PFSK-1 (cell line): Measurements from ENCODE around the gene RNF121.

ENCODE experiments used
- FOXP2 ChIP-seq: optimal IDR thresholded peaks from 2 replicates; pipeline ENCODE3; 2011; ENCODE audit warnings: borderline replicate concordance, control low read depth, inconsistent platforms; ENCODE audit not compliant: insufficient read depth; ENCODE audit errors: extremely low read length, extremely low read depth
- POLR2AphosphoS5 ChIP-seq: IDR thresholded peaks from 2 replicates; pipeline ENCODE4 v1.6.1; 2012; ENCODE audit warnings: low read depth, mild to moderate bottlenecking, control low read depth, low read length, moderate library complexity
- SIN3A ChIP-seq: IDR thresholded peaks from 2 replicates; pipeline ENCODE4 v1.6.1; 2012; ENCODE audit warnings: mild to moderate bottlenecking, low read length, moderate library complexity, borderline replicate concordance; ENCODE audit not compliant: insufficient read depth
- TAF1 ChIP-seq: IDR thresholded peaks from 2 replicates; pipeline ENCODE4 v1.6.1; 2012; ENCODE audit warnings: low read length, control low read depth, borderline replicate concordance; ENCODE audit not compliant: insufficient read depth
- TF ChIP-seq, protein P1 (sequence below), 2 experiments: IDR thresholded peaks; 2 replicates each; pipeline versions ENCODE4 v1.6.1 to v1.8.0; 2011 to 2012; ENCODE audit warnings: low read depth in 2 of 2, low read length in 2 of 2, control low read depth in 1 of 2, inconsistent platforms in 1 of 2, mild to moderate bottlenecking in 1 of 2, moderate library complexity in 1 of 2; ENCODE audit not compliant: insufficient read depth in 1 of 2

The RNF121 gene

GRCh38 chr11:71994786-71995185 is 65.9 kb downstream of the RNF121 start:
- TF ChIP-seq TAF1 (no peak), FOXP2 (no peak), POLR2AphosphoS5 (no peak), SIN3A (no peak)
- TF ChIP-seq, protein P1, sequence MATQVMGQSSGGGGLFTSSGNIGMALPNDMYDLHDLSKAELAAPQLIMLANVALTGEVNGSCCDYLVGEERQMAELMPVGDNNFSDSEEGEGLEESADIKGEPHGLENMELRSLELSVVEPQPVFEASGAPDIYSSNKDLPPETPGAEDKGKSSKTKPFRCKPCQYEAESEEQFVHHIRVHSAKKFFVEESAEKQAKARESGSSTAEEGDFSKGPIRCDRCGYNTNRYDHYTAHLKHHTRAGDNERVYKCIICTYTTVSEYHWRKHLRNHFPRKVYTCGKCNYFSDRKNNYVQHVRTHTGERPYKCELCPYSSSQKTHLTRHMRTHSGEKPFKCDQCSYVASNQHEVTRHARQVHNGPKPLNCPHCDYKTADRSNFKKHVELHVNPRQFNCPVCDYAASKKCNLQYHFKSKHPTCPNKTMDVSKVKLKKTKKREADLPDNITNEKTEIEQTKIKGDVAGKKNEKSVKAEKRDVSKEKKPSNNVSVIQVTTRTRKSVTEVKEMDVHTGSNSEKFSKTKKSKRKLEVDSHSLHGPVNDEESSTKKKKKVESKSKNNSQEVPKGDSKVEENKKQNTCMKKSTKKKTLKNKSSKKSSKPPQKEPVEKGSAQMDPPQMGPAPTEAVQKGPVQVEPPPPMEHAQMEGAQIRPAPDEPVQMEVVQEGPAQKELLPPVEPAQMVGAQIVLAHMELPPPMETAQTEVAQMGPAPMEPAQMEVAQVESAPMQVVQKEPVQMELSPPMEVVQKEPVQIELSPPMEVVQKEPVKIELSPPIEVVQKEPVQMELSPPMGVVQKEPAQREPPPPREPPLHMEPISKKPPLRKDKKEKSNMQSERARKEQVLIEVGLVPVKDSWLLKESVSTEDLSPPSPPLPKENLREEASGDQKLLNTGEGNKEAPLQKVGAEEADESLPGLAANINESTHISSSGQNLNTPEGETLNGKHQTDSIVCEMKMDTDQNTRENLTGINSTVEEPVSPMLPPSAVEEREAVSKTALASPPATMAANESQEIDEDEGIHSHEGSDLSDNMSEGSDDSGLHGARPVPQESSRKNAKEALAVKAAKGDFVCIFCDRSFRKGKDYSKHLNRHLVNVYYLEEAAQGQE (IDR thresholded peaks at IDR 0.05; ENCODE audit: insufficient read depth in 1 of 2, low read depth in 2 of 2, low read length in 2 of 2): no peak

GRCh38 chr11:71995726-71996291 is 67.0 kb downstream of the RNF121 start:
- TF ChIP-seq, protein P1 (IDR thresholded peaks at IDR 0.05; ENCODE audit: insufficient read depth in 1 of 2, low read depth in 2 of 2, low read length in 2 of 2): no peak
- no peak for TF ChIP-seq POLR2AphosphoS5
- no peak for TF ChIP-seq SIN3A
- no peak for TF ChIP-seq TAF1
- TF ChIP-seq FOXP2: no peak

- no peak for TF ChIP-seq FOXP2
These were observed 67.7 kb downstream of the RNF121 start for GRCh38 chr11:71996517-71996916.

DNA sequence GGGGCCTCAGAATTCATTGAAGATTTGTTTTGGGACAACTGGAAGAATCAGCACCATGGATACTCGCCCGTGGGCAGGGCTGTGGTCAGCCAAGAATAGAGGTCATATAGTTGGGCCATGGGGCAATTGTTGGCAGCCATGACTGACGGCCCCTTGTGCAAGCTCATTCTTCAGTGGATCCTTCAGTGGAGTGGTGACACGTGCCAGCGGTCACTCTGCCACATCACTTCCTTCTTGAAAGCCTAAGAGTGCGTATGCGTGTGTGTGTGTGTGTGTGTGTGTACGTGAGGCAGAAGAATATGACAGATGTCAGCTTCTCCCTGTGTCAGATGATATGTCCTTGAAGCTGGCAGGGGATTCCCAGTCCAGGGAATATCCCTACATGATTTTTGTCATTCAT is 68.1 kb downstream of the RNF121 start:
- TF ChIP-seq FOXP2 (no peak), TAF1 (no peak), POLR2AphosphoS5 (no peak)
- TF ChIP-seq, protein P1 (IDR thresholded peaks at IDR 0.05; ENCODE audit: insufficient read depth in 1 of 2, low read depth in 2 of 2, low read length in 2 of 2): no peak

DNA sequence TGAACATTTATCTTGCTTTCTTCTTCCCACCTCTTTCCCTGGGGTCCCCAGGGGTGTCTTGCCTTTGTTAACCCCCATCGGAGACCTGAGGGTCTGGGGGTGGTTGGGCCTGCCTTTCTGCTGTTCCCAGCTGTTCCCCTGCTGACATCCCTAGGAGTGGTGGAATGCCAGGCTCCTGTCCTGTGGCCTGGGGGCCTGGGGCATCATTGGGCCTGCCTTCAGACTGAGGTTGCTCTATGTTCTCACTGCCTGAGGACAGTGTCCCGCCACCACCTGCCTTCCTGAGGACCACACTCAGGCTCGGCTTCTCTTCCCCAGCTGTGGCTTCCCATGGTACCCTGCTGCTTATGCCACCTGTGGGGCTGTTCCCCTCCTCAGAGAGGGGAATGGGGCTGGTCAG is 68.7 kb downstream of the RNF121 start:
- TF ChIP-seq TAF1 (no peak), POLR2AphosphoS5 (no peak), SIN3A (no peak), FOXP2 (no peak)
- TF ChIP-seq, protein P1 (IDR thresholded peaks at IDR 0.05; ENCODE audit: insufficient read depth in 1 of 2, low read depth in 2 of 2, low read length in 2 of 2): no peak
